Muscle of arm (tissue), 12 donors: ENCODE results near the gene CLSTN3. TPM values are rescaled to one million over a fixed set of nuclear protein-coding genes. Genes with fewer than 3 reads are reported as not detected.

Experiments
- DNase-seq: peaks from one replicate; pipeline ENCODE4 v3.0.0-alpha.2; 2013
- polyA plus RNA-seq, 12 donors: library from polyadenylated mRNA; unstranded; fragments of 120-200 nt; gene quantifications; one replicate each; pipeline ENCODE4 v1.2.1, GENCODE V29; 2013; ENCODE audit not compliant: insufficient read length in 12 of 12

CLSTN3 gene
- polyA plus RNA-seq, 12 donors, result 13.4 to 35.4 (median 18.5) TPM; not detected in 1

DNA sequence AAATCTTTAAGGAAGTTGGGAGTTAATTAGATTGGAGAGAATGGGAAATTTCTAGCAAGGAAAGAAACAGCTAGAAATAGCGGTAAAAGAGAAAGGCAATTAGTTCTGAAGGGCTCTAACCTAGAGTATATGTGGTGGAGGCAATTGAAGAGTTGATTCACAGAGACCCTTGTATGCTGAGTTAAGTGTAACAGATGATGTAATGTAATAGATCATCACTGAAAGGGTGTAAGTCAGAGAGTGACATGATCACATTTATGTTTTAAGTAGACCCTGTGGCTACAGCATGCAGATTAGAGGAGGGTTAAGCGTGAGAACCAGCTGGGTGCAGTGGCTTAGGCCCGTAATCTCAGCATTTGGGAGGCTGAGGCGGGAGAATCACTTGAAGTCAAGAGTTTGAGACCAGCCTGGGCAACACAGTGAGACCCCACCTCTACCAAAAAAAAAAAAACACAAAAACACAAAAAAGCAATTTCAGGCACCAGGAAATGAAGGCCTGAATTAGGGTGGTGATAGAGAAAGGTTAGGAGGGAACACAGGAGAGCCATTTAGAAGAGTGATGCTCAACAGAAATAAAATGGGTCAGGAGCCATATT, 4.4 kb upstream of the CLSTN3 start:
- no peak for DNase-seq

- DNase-seq, result no peak
Observed at GRCh38 chr12:7127916-7128626, 2.1 kb upstream of the CLSTN3 start.

DNA sequence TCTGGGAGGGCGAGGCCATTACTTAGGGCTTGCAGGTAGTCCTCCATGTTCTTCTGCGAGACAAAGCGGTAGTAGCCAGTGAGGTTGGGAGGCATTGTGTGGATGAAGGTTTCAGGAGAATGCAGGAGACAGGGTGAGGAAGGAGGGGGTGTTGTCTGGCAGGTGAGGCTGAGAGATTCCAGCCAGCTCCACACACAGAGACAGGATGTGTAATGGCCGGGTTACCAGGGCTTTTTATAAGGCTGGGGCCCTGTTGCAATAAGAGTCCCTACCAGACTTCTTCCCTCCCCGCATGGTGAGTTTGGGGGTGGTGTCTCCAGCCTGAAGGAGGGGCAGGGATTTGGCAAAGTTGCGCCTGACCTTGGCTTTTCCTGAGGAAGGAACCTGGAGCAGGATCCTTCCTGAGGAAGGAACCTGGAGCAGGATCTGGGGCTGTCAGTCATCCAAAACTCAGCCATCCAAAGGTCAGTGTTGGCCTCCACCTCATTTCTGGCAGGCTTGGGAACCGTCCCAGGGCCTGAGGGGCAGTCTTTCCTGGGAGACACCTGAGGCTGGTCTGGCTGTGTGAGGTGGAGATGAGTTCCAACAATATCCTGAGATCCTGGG, 1.4 kb upstream of the CLSTN3 start, which contains the start of gene RBP5:
Gene RBP5 (minus strand): TSS at position 209 of the 606 bp plus-strand sequence. CDS start 114 bp downstream, at position 95.
- no peak for DNase-seq

- DNase-seq, result no peak
Observed at GRCh38 chr12:7129287-7129871, 792 bp upstream of the CLSTN3 start.

DNA sequence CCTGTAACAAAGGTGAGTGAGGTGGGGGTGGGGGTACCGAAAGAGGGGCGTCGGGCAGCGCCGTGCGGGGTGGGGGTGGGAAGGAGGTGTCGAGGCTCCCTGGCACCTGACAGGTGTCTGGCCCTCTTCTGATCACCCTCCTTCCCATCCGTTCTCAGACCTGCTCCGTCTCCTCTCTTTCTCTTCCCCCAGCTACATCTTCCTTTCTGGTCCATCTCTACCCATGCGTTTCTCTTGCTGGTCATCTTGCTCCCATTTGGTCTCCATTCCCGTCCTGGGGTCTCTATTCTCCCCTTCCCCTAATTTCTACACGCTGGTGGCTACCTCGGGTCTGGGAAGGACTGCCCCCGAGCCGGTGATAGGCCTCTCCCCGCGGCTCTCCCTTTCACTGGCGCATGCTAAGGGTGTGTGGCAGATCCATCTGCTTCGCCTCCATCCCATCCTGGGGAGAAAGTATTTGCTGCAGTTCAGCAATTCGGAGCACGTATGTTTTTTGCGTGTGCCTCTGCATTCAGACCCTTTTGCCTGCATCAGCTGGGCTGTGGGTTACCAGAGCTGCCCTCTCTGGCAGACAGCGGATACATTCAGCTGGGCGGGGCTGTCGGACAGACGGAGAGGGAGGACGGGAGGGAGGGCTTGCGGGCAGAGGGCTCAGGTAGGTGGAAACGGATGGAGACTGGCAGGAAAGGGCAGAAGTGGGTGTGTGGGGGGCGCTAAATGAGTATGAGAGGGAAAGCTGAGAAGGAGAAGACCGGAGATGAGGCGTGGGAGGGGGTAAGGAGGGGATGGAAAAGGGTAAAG, 730 bp downstream of the CLSTN3 start:
- DNase-seq, result no peak

DNA sequence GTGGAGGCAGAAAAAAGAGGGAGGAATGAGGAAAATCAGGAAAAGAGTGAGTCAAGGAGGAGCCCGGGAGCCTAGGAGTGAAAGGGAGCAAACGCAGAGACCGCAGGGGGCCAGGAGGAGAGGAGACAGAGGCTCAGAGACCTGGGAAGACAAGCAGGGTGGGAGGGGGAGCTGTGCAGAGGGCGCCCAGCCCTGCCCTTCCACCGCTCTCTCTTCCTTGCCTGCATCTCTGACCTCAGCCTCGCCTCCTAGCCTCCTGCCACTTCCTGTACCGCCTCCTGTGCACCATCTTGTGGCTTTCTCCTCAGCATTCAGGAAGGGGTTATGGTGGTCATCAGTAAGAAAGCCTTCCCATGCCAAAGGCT, 1.3 kb downstream of the CLSTN3 start:
- no peak for DNase-seq

- DNase-seq, result no peak
Observed at GRCh38 chr12:7134396-7135166, 4.4 kb downstream of the CLSTN3 start.

GRCh38 chr12:7136071-7136470, 5.9 kb downstream of the CLSTN3 start:
- no peak for DNase-seq

DNA sequence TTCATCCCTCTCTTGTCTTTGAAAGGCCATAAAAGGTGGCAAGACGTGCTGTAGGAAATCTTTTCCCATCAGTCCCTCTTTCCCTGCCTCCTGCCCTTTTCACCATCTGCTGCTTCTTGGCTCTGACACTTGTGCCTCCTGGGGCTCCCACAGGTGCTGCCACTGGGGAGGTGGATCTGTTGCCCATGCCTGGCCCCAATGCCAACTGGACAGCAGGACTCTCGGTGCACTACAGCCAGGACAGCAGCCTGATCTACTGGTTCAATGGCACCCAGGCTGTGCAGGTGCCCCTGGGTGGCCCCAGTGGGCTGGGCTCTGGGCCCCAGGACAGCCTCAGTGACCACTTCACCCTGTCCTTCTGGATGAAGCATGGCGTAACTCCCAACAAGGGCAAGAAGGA, 6.5 kb downstream of the CLSTN3 start:
- DNase-seq, result no peak

- DNase-seq, result no peak
Observed at GRCh38 chr12:7137908-7138307, 7.7 kb downstream of the CLSTN3 start.

DNA sequence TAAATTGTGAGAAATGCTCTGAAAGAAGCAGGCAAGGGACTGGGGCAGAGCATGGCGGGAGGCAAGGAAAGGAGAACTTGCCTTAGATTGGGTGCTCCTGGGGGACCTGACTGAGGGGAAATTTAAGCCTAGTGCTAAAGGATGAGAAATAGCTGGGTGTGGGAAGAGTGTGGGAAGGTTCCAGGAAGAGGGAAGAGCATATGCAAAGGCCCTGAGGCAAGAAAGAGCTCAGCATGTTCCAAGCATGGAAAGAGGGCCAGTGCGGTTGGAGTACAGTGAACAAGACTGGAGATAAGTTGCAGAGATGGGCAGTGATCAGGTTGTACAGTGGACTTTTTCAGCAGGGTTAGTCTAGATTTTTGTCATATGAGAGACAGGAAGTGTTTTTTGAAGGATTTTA, 9.0 kb downstream of the CLSTN3 start:
- no peak for DNase-seq

GRCh38 chr12:7141351-7142005, 11.3 kb downstream of the CLSTN3 start:
- DNase-seq, result no peak

- no peak for DNase-seq
Observed at GRCh38 chr12:7142056-7142644, 12.0 kb downstream of the CLSTN3 start.

DNA sequence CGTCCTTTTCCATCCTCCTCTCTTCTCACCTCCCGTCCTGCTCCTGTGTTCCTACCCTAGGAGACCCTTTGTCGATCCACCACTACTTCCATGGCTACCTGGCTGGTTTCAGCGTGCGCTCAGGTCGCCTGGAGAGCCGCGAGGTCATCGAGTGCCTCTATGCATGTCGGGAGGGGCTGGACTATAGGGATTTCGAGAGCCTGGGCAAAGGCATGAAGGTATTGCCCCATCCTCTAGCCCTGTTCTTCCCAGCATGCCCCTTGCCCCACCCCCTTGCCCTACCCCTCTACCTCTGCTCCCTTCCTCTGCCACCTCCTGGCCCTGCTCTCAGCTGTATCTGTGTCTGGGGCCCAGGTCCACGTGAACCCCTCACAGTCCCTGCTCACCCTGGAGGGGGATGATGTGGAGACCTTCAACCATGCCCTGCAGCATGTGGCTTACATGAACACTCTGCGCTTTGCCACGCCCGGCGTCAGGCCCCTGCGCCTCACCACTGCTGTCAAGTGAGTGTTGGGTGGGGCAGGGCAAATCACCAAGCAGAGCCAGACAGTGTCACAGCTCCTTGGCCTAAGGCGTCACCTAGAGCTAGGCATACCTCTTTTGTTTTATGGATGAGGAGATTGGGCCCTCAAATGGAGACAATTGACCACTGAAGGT, 12.8 kb downstream of the CLSTN3 start:
- no peak for DNase-seq

DNA sequence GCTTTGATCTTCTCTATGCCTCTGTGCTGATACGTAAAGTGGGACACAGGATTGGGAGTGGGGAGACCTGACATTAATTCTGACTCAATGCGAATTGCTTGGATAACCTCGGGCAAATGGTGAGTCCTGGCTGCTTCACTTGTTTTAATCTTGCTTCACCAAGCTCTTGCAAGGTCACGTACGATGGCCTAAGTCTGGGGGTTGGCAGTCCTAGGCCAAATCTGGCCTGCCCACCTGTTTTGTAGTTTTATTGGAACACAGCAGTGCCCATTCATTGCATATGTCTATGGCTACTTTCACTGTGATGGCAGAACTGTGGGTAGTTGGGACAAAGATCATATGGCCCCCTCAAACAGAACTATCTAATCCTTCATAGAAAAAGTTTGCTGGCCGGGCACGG, 13.4 kb downstream of the CLSTN3 start:
- no peak for DNase-seq

GRCh38 chr12:7144414-7145120, 14.4 kb downstream of the CLSTN3 start:
- DNase-seq, result peak; percentile 32

GRCh38 chr12:7145671-7146070, 15.5 kb downstream of the CLSTN3 start:
- no peak for DNase-seq

DNA sequence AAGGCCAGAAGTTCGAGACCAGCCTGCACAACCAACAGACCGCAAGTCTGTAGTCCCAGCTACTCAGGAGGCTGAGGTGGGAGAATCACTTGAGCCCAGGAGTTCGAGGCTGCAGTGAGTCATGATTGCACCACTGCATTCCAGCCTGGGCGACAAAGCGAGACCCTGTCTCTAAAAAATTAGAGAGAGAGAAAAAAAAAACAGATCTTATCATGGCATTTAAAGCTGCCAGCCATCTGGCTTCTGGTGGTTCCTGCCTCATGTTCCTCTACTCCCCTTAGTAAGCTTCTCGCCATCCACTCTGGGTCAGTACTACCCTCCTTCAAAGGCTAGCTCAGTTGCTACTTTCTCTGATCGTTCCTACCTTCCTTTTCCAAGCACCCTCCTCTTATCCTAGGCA, 16.1 kb downstream of the CLSTN3 start:
- DNase-seq, result no peak

- DNase-seq, result no peak
Observed at GRCh38 chr12:7146906-7147305, 16.7 kb downstream of the CLSTN3 start.
